Keratinocyte (primary cell): ENCODE data around the gene ERC1. TPM values are rescaled to one million over a fixed set of nuclear protein-coding genes. Genes with fewer than 3 reads are reported as not detected.

Experiments
- DNase-seq: peaks from one replicate; pipeline ENCODE4 v3.0.0-alpha.2; 2011; ENCODE audit warnings: low read depth, missing footprints, low spot score
- FAIRE-seq: peaks from 2 replicates; lab custom pipeline; 2011; peaks lifted over from hg19 to GRCh38; lab: Jason Lieb, UNC
- H2AFZ ChIP-seq: 2 replicates; pipeline ENCODE4 v1.6.0; 2012; ENCODE audit warnings: low read length, control low read depth, inconsistent platforms; ENCODE audit not compliant: control insufficient read depth
- H3K27ac ChIP-seq: 2 replicates; pipeline ENCODE4 v1.5.1; 2011; ENCODE audit warnings: low read length; ENCODE audit not compliant: control insufficient read depth, insufficient read depth
- H3K27me3 ChIP-seq: 3 replicates; pipeline ENCODE4 v1.6.0; 2011; ENCODE audit warnings: low read length; ENCODE audit not compliant: control insufficient read depth, insufficient read depth; ENCODE audit errors: extremely low read depth
- H3K36me3 ChIP-seq, 2 experiments: 2 replicates in 1 of 2; 3 replicates in 1 of 2; pipeline ENCODE4 v1.5.1; 2011; ENCODE audit warnings: low read length in 2 of 2, mild to moderate bottlenecking in 1 of 2; ENCODE audit not compliant: control insufficient read depth in 2 of 2, insufficient read depth in 2 of 2; ENCODE audit errors: extremely low read depth in 1 of 2
- H3K4me1 ChIP-seq: 3 replicates; pipeline ENCODE4 v1.5.1; 2011; ENCODE audit warnings: low read length; ENCODE audit not compliant: control insufficient read depth, insufficient read depth; ENCODE audit errors: extremely low read depth
- H3K4me2 ChIP-seq: 3 replicates; pipeline ENCODE4 v1.6.0; 2011; ENCODE audit warnings: low read depth, low read length; ENCODE audit not compliant: control insufficient read depth, insufficient read depth; ENCODE audit errors: extremely low read depth
- H3K4me3 ChIP-seq, 3 experiments: fragments of 200-600 bp in 1 of 3; sonication (generic) in 1 of 3; 2 replicates in 2 of 3; 3 replicates in 1 of 3; pipeline ENCODE4 v1.5.1; 2011 to 2016; ENCODE audit warnings: low read length in 3 of 3, mild to moderate bottlenecking in 3 of 3, control low read depth in 2 of 3, inconsistent platforms in 1 of 3, low read depth in 1 of 3, mixed read lengths in 1 of 3, mixed run types in 1 of 3, moderate library complexity in 1 of 3; ENCODE audit not compliant: control insufficient read depth in 2 of 3, insufficient read depth in 2 of 3; ENCODE audit errors: extremely low read depth in 1 of 3
- H3K79me2 ChIP-seq: 2 replicates; pipeline ENCODE4 v1.6.0; 2012; ENCODE audit warnings: low read length; ENCODE audit not compliant: control insufficient read depth, insufficient read depth
- H3K9ac ChIP-seq: 3 replicates; pipeline ENCODE4 v1.6.0; 2011; ENCODE audit warnings: low read length; ENCODE audit not compliant: control insufficient read depth, insufficient read depth; ENCODE audit errors: extremely low read depth
- H3K9me1 ChIP-seq: 3 replicates; pipeline ENCODE4 v1.6.0; 2011; ENCODE audit warnings: low read length; ENCODE audit not compliant: control insufficient read depth, insufficient read depth; ENCODE audit errors: extremely low read depth
- H3K9me3 ChIP-seq: 2 replicates; pipeline ENCODE4 v1.5.1; 2012; ENCODE audit warnings: low read depth, low read length; ENCODE audit not compliant: control insufficient read depth
- H4K20me1 ChIP-seq: 3 replicates; pipeline ENCODE4 v1.6.0; 2011; ENCODE audit warnings: low read length; ENCODE audit not compliant: control insufficient read depth, insufficient read depth; ENCODE audit errors: extremely low read depth
- CTCF ChIP-seq, 3 experiments: IDR thresholded peaks in 1 of 3; conservative IDR thresholded peaks in 1 of 3; optimal IDR thresholded peaks in 1 of 3; 2 replicates in 2 of 3; 3 replicates in 1 of 3; pipeline versions ENCODE3 to v1.5.1; 2011; ENCODE audit warnings: low read length in 3 of 3, mild to moderate bottlenecking in 3 of 3, moderate library complexity in 2 of 3, control low read depth in 1 of 3, inconsistent platforms in 1 of 3; ENCODE audit not compliant: insufficient read depth in 2 of 3; ENCODE audit errors: extremely low read depth in 1 of 3
- EZH2 ChIP-seq: IDR thresholded peaks from one replicate; pipeline ENCODE4 v1.6.1; 2012; ENCODE audit warnings: inconsistent platforms, mild to moderate bottlenecking, low read length, moderate library complexity
- dilution Hi-C: fragments of 300-500 bp; cut with MboI; formaldehyde crosslinking; loops from one replicate; pipeline ENCODE4 v1.7.0; 2020; ENCODE audit warnings: low sequenced_read_pairs; ENCODE audit not compliant: extremely low pct_ligation_motif_present
- polyA plus RNA-seq, 5 experiments: library from polyadenylated mRNA; depleted of rRNA in 3 of 5; stranded (reverse) in 3 of 5; stranded (forward) in 1 of 5; unstranded in 1 of 5; fragments of >200 nt; gene quantifications; 1 replicate in 1 of 5; 2 replicates in 3 of 5; 3 replicates in 1 of 5; pipeline versions ENCODE4 v1.2.1 to v1.2.3, GENCODE V29; 2011 to 2012; ENCODE audit warnings: missing spikeins in 2 of 5, low read depth in 1 of 5, low replicate concordance in 1 of 5

The ERC1 gene
- polyA plus RNA-seq, 1 donor (not counting 4 experiments of a cell fraction or from before 2014, with no cell fraction given), result 16.1 TPM

- no peaks in the 10 kb centered on the region for H4K20me1 ChIP-seq
- peak; percentile 76 for FAIRE-seq
- H3K9ac ChIP-seq, result no peak overlapping the region
- H2AFZ ChIP-seq, result no peak overlapping the region
- DNase-seq, result no peak
- no peaks in the 10 kb centered on the region for H3K9me1 ChIP-seq
- dilution Hi-C loops, result no loop called here
- H3K4me3 ChIP-seq, result peak overlapping the region in 2 of 3 experiments; percentile 1 to 19
- no peaks in the 10 kb centered on the region for H3K36me3 ChIP-seq
- H3K4me1 ChIP-seq, result peaks cover 25% of the 10 kb centered on the region
- no peaks in the 10 kb centered on the region for H3K79me2 ChIP-seq
- peak overlapping the region; percentile 29 for H3K27ac ChIP-seq
- no peaks in the 10 kb centered on the region for H3K27me3 ChIP-seq
- TF ChIP-seq CTCF (optimal IDR thresholded peaks at IDR 0.05 in 1 of 3, IDR thresholded peaks at IDR 0.05 in 1 of 3, conservative IDR thresholded peaks at IDR 0.05 in 1 of 3; ENCODE audit: extremely low read depth in 1 of 3, insufficient read depth in 2 of 3, low read length in 3 of 3), result no peak
- TF ChIP-seq EZH2, result no peak
- no peaks in the 10 kb centered on the region for H3K9me3 ChIP-seq
- H3K4me2 ChIP-seq, result peak overlapping the region; percentile 47
Observed at GRCh38 chr12:1318327-1319031, 327.5 kb downstream of the ERC1 start.

- Histone ChIP-seq H3K79me2 (no peaks in the 10 kb centered on the region), H4K20me1 (no peaks in the 10 kb centered on the region), H3K9me3 (no peaks in the 10 kb centered on the region), H2AFZ (no peak overlapping the region), H3K4me3 (no peak overlapping the region), H3K4me1 (peaks cover 20% of the 10 kb centered on the region), H3K9me1 (no peaks in the 10 kb centered on the region), H3K27me3 (no peaks in the 10 kb centered on the region), H3K9ac (no peak overlapping the region), H3K27ac (peak overlapping the region; percentile 29), H3K4me2 (no peak overlapping the region), H3K36me3 (no peaks in the 10 kb centered on the region)
- dilution Hi-C loops, result no loop called here
- TF ChIP-seq EZH2 (no peak), CTCF (optimal IDR thresholded peaks at IDR 0.05 in 1 of 3, IDR thresholded peaks at IDR 0.05 in 1 of 3, conservative IDR thresholded peaks at IDR 0.05 in 1 of 3; ENCODE audit: extremely low read depth in 1 of 3, insufficient read depth in 2 of 3, low read length in 3 of 3) (no peak)
- no peak for FAIRE-seq
- no peak for DNase-seq
Observed at GRCh38 chr12:1319212-1319611, 328.2 kb downstream of the ERC1 start.
